PC-3 (cell line): ENCODE results near the gene PAQR5. TPM values are rescaled to one million over a fixed set of nuclear protein-coding genes. Genes with fewer than 3 reads are reported as not detected.

Source experiments
- ATAC-seq: fragments of 200-7000 bp; cut with Tn5 transposase; 2 replicates; pipeline ENCODE4 v1.9.1; 2020; ENCODE audit warnings: mild to moderate bottlenecking, moderate library complexity
- BruUV-seq: library from RNA; stranded (reverse); fragments of 400-500 nt; replicated peaks from 2 replicates; lab custom pipeline; 2021; lab: Mats Ljungman, UMichigan
- CTCF ChIA-PET: fragments of 300-600 bp; sonication (Branson Sonifier 250); formaldehyde crosslinking; loops from one replicate; lab custom pipeline; 2022; ENCODE audit warnings: antibody characterized with exemption; lab: Charles Lee
- POLR2A ChIA-PET: fragments of 300-600 bp; sonication (Branson Sonifier 250); formaldehyde crosslinking; loops from one replicate; lab custom pipeline; 2022; ENCODE audit warnings: antibody characterized with exemption; ENCODE audit not compliant: unreplicated experiment; lab: Charles Lee
- DNase-seq: peaks from one replicate; pipeline ENCODE4 v3.0.0-alpha.2; 2015
- H2AFZ ChIP-seq: fragments of 300-600 bp; sonication (generic); 2 replicates; pipeline ENCODE4 v1.6.0; 2016; ENCODE audit warnings: antibody characterized with exemption, low read length
- H3F3A ChIP-seq: fragments of 300-600 bp; sonication (generic); one replicate; pipeline ENCODE4 v1.6.0; 2017; ENCODE audit warnings: antibody characterized with exemption, low read length, control low read depth, mild to moderate bottlenecking; ENCODE audit not compliant: unreplicated experiment
- H3K27ac ChIP-seq: fragments of 300-600 bp; sonication (generic); 2 replicates; pipeline ENCODE4 v1.5.1; 2016; ENCODE audit warnings: mild to moderate bottlenecking, low read length
- H3K27me3 ChIP-seq: fragments of 300-600 bp; sonication (generic); 2 replicates; pipeline ENCODE4 v1.6.1; 2016; ENCODE audit warnings: low read length, mixed read lengths
- H3K36me3 ChIP-seq: fragments of 300-600 bp; sonication (generic); 2 replicates; pipeline ENCODE4 v1.6.1; 2016; ENCODE audit warnings: low read depth, mixed run types, low read length, mixed read lengths
- H3K4me1 ChIP-seq: fragments of 300-600 bp; sonication (generic); 2 replicates; pipeline ENCODE4 v1.5.1; 2016; ENCODE audit warnings: low read length; ENCODE audit not compliant: insufficient read depth
- H3K4me2 ChIP-seq: fragments of 300-600 bp; sonication (generic); 2 replicates; pipeline ENCODE4 v1.6.0; 2016; ENCODE audit warnings: low read length
- H3K4me3 ChIP-seq: fragments of 300-600 bp; sonication (generic); 2 replicates; pipeline ENCODE4 v1.5.1; 2016; ENCODE audit warnings: mild to moderate bottlenecking, low read length, mixed read lengths
- H3K79me2 ChIP-seq: fragments of 300-600 bp; sonication (generic); 2 replicates; pipeline ENCODE4 v1.6.1; 2017; ENCODE audit warnings: low read length, mixed read lengths
- H3K9ac ChIP-seq: fragments of 300-600 bp; sonication (generic); 2 replicates; pipeline ENCODE4 v1.6.0; 2016; ENCODE audit warnings: mild to moderate bottlenecking, low read length
- H3K9me2 ChIP-seq: fragments of 300-600 bp; sonication (generic); replicated peaks from 2 replicates; pipeline ENCODE4 v1.6.1; 2016; ENCODE audit warnings: mixed run types, low read length, mixed read lengths
- H3K9me3 ChIP-seq: fragments of 300-600 bp; sonication (generic); 2 replicates; pipeline ENCODE4 v1.6.1; 2016; ENCODE audit warnings: low read length, mixed read lengths
- H4K20me1 ChIP-seq: fragments of 300-600 bp; sonication (generic); 2 replicates; pipeline ENCODE4 v1.6.1; 2016; ENCODE audit warnings: low read length, mixed read lengths
- CTCF ChIP-seq: fragments of 300-600 bp; sonication (generic); conservative IDR thresholded peaks from 2 replicates; pipeline ENCODE4 v1.5.1; 2017; ENCODE audit warnings: antibody characterized with exemption, low read depth, mild to moderate bottlenecking, low read length
- EZH2 ChIP-seq: fragments of 300-600 bp; sonication (generic); IDR thresholded peaks from one replicate; pipeline ENCODE4 v1.6.1; 2017; ENCODE audit warnings: antibody characterized with exemption, mild to moderate bottlenecking, low read length; ENCODE audit not compliant: unreplicated experiment
- EZH2phosphoT487 ChIP-seq: fragments of 300-600 bp; sonication (generic); IDR thresholded peaks from 2 replicates; pipeline ENCODE4 v1.6.1; 2018; ENCODE audit warnings: mild to moderate bottlenecking, antibody characterized with exemption, low read length, borderline replicate concordance
- intact Hi-C: fragments of 100-400 bp; cut with micrococcal nuclease; formaldehyde crosslinking; loops from 2 replicates; pipeline ENCODE4 v1.9.0; 2023
- total RNA-seq: library from RNA; depleted of rRNA; stranded (reverse); fragments of >200 nt; gene quantifications from 2 replicates; pipeline ENCODE4 v1.2.3, GENCODE V29; 2014

Gene PAQR5
- total RNA-seq, 1 experiment from 2014 or later, result 12.2 TPM

- TF ChIP-seq EZH2 (no peak), CTCF (no peak), EZH2phosphoT487 (no peak)
- no peaks in the 10 kb centered on the region for H3K9me3 ChIP-seq
- intact Hi-C loops, result no loop called here
- BruUV-seq, result no TSS peak
- no peak overlapping the region for H3K4me3 ChIP-seq
- H3K27ac ChIP-seq, result no peak overlapping the region
- H3K36me3 ChIP-seq, result no peaks in the 10 kb centered on the region
- no peaks in the 10 kb centered on the region for H3K79me2 ChIP-seq
- H3K4me2 ChIP-seq, result no peak overlapping the region
- H3F3A ChIP-seq, result no peaks in the 10 kb centered on the region
- ChIA-PET CTCF (no interaction called here), POLR2A (no interaction called here)
- H3K27me3 ChIP-seq, result no peaks in the 10 kb centered on the region
- H2AFZ ChIP-seq, result no peak overlapping the region
- ATAC-seq (no peak), DNase-seq (no peak)
- no peaks in the 10 kb centered on the region for H3K9me2 ChIP-seq
- peaks cover 21% of the 10 kb centered on the region for H3K4me1 ChIP-seq
- H3K9ac ChIP-seq, result no peak overlapping the region
- no peaks in the 10 kb centered on the region for H4K20me1 ChIP-seq
These were observed 16.8 kb downstream of the PAQR5 start for GRCh38 chr15:69315402-69316110.

DNA sequence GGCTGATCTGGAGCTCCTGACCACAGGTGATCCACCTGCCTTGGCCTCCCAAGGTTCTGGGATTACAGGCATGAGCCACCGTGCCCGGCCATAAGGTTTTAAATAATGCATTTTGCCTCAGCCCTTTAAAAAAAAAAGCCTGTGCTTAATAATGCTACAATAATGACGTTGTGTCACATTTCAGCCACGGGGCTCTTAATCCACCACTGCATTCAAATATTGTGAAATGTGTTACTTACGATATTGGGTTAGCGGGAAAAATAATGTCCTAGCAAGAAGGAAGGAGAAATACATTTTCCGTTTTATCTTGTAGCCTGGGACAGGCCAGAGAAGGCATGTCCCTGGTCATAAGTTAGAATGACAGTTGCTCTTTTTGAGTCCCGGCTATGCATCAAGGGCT is 17.6 kb downstream of the PAQR5 start:
- Histone ChIP-seq H2AFZ (no peak overlapping the region), H3K36me3 (no peaks in the 10 kb centered on the region), H3F3A (no peaks in the 10 kb centered on the region), H3K4me1 (peaks cover 16% of the 10 kb centered on the region), H4K20me1 (no peaks in the 10 kb centered on the region), H3K27ac (no peak overlapping the region), H3K4me2 (no peak overlapping the region), H3K9ac (no peak overlapping the region), H3K79me2 (no peaks in the 10 kb centered on the region), H3K9me2 (no peaks in the 10 kb centered on the region), H3K27me3 (no peaks in the 10 kb centered on the region), H3K4me3 (no peak overlapping the region), H3K9me3 (no peaks in the 10 kb centered on the region)
- DNase-seq (no peak), ATAC-seq (no peak)
- no peak for TF ChIP-seq CTCF
- TF ChIP-seq EZH2phosphoT487, result no peak
- TF ChIP-seq EZH2, result no peak
- intact Hi-C loops, result no loop called here
- BruUV-seq, result no TSS peak
- POLR2A ChIA-PET, result no interaction called here
- CTCF ChIA-PET, result no interaction called here

GRCh38 chr15:69317392-69317841 is 18.7 kb downstream of the PAQR5 start:
- POLR2A ChIA-PET, result interaction anchor here (0.5 kb wide), 1 partner anchor 1432 kb away, joined by 6 read pairs; no protein-coding TSS in a partner anchor

More at GRCh38 chr15:69317392-69317841, 18.7 kb downstream of the PAQR5 start:
- Histone ChIP-seq H3K9me2 (no peaks in the 10 kb centered on the region), H3K27ac (no peak overlapping the region), H3K4me1 (peaks cover 8% of the 10 kb centered on the region), H4K20me1 (no peaks in the 10 kb centered on the region), H2AFZ (no peak overlapping the region), H3F3A (no peaks in the 10 kb centered on the region), H3K4me3 (no peak overlapping the region), H3K4me2 (no peak overlapping the region), H3K9me3 (no peaks in the 10 kb centered on the region), H3K27me3 (no peaks in the 10 kb centered on the region), H3K79me2 (no peaks in the 10 kb centered on the region), H3K9ac (no peak overlapping the region), H3K36me3 (no peaks in the 10 kb centered on the region)
- CTCF ChIA-PET, result no interaction called here
- ATAC-seq, result no peak
- intact Hi-C loops, result no loop called here
- TF ChIP-seq EZH2 (no peak), EZH2phosphoT487 (no peak)
- DNase-seq, result no peak
- no TSS peak for BruUV-seq
